CD4-positive, alpha-beta T cell treated with Interleukin-1 beta for 1 hour (primary cell): ENCODE data around the gene ALG11.
"Not testable (repeated sequence)": the region's sequence is repeated elsewhere in the genome, so short reads cannot be mapped to it uniquely, and the experiment has no call there.

Experiments
- DNase-seq, 2 donors: peaks; one replicate each; pipeline ENCODE4 v3.0.0-alpha.2; 2020 to 2022

ALG11 gene, protein sequence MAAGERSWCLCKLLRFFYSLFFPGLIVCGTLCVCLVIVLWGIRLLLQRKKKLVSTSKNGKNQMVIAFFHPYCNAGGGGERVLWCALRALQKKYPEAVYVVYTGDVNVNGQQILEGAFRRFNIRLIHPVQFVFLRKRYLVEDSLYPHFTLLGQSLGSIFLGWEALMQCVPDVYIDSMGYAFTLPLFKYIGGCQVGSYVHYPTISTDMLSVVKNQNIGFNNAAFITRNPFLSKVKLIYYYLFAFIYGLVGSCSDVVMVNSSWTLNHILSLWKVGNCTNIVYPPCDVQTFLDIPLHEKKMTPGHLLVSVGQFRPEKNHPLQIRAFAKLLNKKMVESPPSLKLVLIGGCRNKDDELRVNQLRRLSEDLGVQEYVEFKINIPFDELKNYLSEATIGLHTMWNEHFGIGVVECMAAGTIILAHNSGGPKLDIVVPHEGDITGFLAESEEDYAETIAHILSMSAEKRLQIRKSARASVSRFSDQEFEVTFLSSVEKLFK

GRCh38 chr13:52011632-52012511, at the start of gene ALG11:
Gene ALG11, plus strand, starts transcription at chr13:52012398. Its CDS starts 21 bp downstream, at chr13:52012419.
- peak; percentile 99 to 100 for DNase-seq

GRCh38 chr13:51966186-51966585, 46.0 kb upstream of the ALG11 start:
- no peak for DNase-seq

DNA sequence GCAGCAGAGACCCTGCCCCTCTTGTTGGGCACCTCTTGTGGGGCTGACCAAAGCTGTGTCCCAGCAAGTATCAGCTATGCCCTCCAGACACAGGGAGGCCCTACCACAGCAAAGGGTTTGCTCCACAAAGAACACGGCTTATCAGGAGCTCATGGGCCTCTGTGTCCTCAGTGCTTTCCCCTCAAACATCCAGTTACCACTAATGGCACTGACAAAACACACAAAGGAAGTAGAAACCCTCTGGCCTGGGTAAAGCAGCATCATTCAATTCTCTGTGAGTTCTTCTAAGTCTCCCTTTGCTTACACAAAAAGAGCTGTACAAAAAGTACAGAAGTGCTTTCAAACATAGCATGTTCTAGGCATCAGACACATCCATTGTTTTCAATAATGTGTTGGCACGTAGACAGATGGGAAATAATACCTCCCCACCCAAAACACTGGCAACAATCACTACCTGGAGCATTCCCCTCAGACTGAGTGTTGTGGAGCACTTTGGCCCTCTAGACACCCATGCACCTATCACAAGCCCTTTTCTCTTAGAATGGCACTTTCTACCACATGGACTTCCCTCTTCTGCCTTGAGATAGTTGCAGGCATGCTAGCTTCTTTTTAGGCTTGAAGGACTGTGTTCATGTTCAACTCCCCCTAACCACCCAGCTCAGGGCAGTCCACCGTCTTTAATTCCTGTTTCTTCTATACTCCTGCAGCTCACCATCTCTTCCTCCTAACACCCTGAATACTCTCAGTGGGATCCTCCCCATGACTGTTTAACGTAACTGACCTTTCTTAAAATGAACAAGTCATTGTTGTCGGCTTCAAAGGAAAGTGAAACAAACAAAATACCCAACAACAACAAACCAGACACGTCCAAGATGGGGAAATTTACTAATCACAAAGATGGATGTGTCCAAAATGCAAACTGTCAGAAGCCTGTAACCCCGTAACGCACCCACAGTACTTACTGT, 44.4 kb upstream of the ALG11 start:
- DNase-seq, result no peak

GRCh38 chr13:51970349-51970748, 41.8 kb upstream of the ALG11 start:
- peak in 1 of 2 donors; percentile 4 for DNase-seq

GRCh38 chr13:51971520-51972426, 40.4 kb upstream of the ALG11 start:
- no peak for DNase-seq

GRCh38 chr13:51974482-51974881, 37.7 kb upstream of the ALG11 start:
- no peak for DNase-seq

- DNase-seq, result no peak
Measured at GRCh38 chr13:51976423-51976822, 35.8 kb upstream of the ALG11 start.

DNA sequence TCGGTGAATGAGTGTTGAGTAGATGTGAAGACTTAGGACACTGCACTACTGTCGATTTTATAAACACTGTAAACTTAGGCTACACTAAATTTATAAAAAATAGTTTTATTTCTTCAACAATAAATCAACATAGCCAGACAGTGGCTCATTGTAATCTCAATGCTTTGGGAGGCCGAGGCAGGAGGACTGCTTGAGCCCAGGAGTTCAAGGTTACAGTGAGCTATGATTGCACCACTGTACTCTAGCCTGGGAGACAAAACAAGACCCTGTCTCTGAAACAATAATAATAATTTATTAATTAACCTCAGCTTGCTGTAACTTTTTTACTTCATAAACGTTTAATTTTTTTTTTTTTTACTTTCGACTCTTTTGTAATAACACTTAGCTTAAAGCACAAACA, 35.3 kb upstream of the ALG11 start:
- DNase-seq, result no peak

GRCh38 chr13:51977625-51978024, 34.6 kb upstream of the ALG11 start:
- no peak for DNase-seq

DNA sequence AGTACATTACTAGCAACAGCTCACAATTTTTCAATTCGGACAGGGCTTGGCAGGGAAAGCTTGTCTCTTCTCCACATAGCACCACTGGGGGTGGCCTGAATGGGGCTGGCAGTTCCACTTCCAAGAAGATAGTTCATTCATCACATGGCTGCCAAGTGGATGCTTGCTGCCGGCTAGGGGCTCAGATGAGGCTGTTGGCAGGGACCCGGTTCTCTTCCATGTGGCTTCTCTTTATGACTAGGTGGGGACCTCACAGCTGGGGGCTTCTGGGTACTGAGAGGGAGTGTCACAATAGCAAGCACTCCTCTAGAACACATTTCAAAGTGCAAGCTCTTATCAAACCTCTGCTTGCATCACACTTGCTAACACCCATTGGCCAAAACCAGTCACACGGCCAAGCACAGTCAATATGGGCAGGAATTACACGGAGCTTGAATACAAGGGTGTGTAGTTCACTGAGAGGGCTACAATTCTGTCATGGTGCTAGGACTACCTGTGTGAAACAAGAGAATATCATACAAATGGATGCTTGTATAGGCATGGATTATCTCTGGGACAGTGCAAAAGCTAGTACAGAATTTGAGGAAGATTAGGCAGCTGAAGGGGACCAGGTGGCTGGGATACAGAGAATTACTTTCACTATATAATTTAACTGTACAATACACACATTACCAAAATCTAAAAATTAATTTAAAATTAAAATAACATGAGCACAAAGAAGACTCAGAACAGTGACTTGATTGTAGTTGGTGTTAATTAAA, 33.2 kb upstream of the ALG11 start:
- no peak for DNase-seq

DNA sequence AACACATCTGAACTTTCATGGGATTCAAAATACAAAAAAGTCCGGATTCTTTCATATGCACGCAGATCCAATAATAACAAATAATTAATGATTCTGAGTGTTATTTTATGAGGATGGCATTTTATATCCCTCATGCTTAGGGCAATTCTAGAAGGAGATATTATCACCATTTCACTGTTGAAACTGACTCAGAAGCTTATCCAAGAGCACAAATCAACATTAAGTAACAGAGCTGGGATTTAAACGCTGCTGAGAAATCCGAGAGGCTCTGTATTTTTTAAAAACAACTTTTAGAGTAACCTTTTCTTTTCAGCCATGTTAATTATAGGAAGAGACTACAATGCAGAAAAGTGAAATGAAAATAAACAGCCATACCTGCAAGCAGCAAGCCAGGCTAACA, 31.3 kb upstream of the ALG11 start:
- DNase-seq, result no peak

GRCh38 chr13:51981355-51981754, 30.8 kb upstream of the ALG11 start:
- no peak for DNase-seq

- not testable (repeated sequence) for DNase-seq
Measured at GRCh38 chr13:51983292-51983691, 28.9 kb upstream of the ALG11 start.

- DNase-seq, result not testable (repeated sequence)
Measured at GRCh38 chr13:51984904-51985303, 27.3 kb upstream of the ALG11 start.

DNA sequence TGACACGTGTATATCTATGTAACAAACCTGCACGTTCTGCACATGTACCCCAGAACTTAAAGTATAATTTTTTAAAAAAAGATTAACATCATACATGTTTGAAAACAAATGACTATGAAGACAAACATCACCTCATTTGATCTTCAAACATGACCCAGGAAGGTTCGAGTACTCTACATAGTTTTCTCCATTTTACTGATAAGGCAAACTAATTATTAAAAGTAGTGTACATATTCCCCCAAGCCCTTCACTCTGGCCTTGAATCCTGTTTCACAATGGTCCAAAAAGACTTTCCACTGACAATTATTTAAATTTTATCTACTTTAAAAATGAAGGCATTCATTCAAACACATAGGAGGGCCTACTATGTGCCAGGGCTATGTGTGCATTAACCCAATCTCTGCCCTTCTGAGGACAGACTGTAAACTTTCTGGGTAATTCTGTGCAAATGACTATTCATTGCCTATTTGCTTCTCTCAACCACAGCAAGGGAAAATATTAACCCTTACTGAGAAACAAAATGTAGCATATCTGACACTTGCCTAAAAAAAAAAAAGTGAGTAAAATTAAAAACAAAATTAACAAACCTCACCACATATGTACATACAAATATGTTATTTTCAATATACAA, 23.1 kb upstream of the ALG11 start:
- no peak for DNase-seq

DNA sequence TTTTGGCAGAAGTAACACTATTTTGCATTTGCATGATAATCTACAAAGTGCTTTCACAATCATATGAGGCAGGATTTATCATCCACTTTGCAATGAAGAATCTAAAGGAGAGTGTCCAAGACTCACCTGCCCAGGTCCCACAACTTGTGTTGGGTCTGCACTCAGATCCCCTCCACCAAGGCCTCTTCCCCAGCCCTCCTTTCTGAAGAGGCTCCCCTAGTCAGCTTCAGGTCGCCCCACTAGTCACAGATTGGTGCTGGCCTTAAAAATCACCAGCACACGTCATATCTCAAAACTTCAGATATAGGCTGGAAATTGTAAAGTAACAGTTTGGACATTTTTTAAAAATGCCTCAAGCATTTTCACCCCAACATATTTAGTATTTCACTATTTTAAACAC, 18.5 kb upstream of the ALG11 start:
- no peak for DNase-seq

- no peak for DNase-seq
Measured at GRCh38 chr13:51995677-51996551, 16.3 kb upstream of the ALG11 start.

DNA sequence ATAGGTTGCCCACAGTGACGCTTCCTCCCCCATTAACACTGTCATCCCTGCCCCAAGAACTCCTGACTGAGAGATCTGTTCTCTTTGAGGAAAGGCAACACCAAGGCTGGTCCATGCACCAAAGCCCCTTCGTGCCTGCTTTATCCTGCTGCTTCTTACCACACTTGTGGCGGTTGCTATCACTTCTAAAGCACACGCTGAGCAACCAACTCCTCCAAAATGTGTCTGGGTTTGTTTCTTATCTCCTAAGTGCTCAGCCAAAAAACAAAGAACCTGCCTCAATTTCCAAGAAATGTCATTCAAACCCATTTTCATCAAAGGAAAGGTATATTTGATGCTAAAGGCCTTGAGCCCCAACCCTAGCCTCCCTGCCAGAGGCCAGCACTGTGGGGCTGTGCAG, 15.6 kb upstream of the ALG11 start:
- DNase-seq, result no peak

GRCh38 chr13:51997186-51997585, 15.0 kb upstream of the ALG11 start:
- no peak for DNase-seq
